Body of pancreas (tissue), 4 donors: ENCODE data around the gene WNT9A.

Source experiments
- CTCF ChIP-seq, 7 experiments: fragments of 450-650 bp in 4 of 7; fragments of 200-600 bp in 3 of 7; sonication (generic) in 3 of 7; IDR thresholded peaks; one replicate each; pipeline ENCODE4 v1.5.1; 2016 to 2019; ENCODE audit warnings: antibody characterized with exemption in 7 of 7
- POLR2A ChIP-seq, 3 donors: fragments of 450-650 bp; IDR thresholded peaks; one replicate each; pipeline ENCODE4 v1.6.1; 2016; ENCODE audit warnings: antibody characterized with exemption in 3 of 3, mild to moderate bottlenecking in 2 of 3

- no peak for TF ChIP-seq CTCF (IDR thresholded peaks at IDR 0.05)
- no peak for TF ChIP-seq POLR2A (IDR thresholded peaks at IDR 0.05)
These were observed 48.6 kb upstream of the WNT9A start for GRCh38 chr1:227996187-227996950.
